ENCODE measurements around the gene GLT8D1.
"Not testable (repeated sequence)": the region's sequence is repeated elsewhere in the genome, so short reads cannot be mapped to it uniquely, and the experiment has no call there.

Gene GLT8D1

GRCh38 chr3:52685709-52686691 lies 19.6 kb downstream of the GLT8D1 start, which contains the start of the genes GNL3 and PBRM1:
Gene GNL3 (plus strand): TSS chr3:52686032. CDS start chr3:52686093, 61 bp downstream.
Gene PBRM1 (minus strand): TSS chr3:52685913.
- peak within 1 kb of the TSS; percentile 92 for H3K27ac ChIP-seq (ENCODE audit: low read depth, low read length)
- no peaks in the 10 kb centered on the region for H3K27me3 ChIP-seq (ENCODE audit: control insufficient read depth in 1 of 2, insufficient read depth in 2 of 2, low read length in 2 of 2)
- peak within 1 kb of the TSS; percentile 81 for H3K9ac ChIP-seq (ENCODE audit: low read length)
- peak within 1 kb of the TSS; percentile 83 to 97 for H3K4me3 ChIP-seq (ENCODE audit: low read depth in 1 of 2, low read length in 2 of 2)
- H3K9me3 ChIP-seq (ENCODE audit: low read length), result no peaks in the 10 kb centered on the region
- peaks cover 37% of the 10 kb centered on the region for H3K36me3 ChIP-seq (ENCODE audit: insufficient read depth, low read length)
- H3K4me1 ChIP-seq (ENCODE audit: insufficient read depth, low read length), result peaks cover 21% of the 10 kb centered on the region

GRCh38 chr3:52685285-52685708 lies 20.3 kb downstream of the GLT8D1 start:
- Histone ChIP-seq H3K4me3 (ENCODE audit: low read depth in 1 of 2, low read length in 2 of 2) (peak overlapping the region; percentile 78 to 83), H3K9me3 (ENCODE audit: low read length) (no peaks in the 10 kb centered on the region), H3K9ac (ENCODE audit: low read length) (peak overlapping the region; percentile 81), H3K36me3 (ENCODE audit: insufficient read depth, low read length) (peaks cover 31% of the 10 kb centered on the region), H3K27me3 (ENCODE audit: control insufficient read depth in 1 of 2, insufficient read depth in 2 of 2, low read length in 2 of 2) (no peaks in the 10 kb centered on the region), H3K4me1 (ENCODE audit: insufficient read depth, low read length) (peaks cover 21% of the 10 kb centered on the region), H3K27ac (ENCODE audit: low read depth, low read length) (peak overlapping the region; percentile 92)

GRCh38 chr3:52684184-52684583 lies 21.4 kb downstream of the GLT8D1 start:
- no peaks in the 10 kb centered on the region for H3K27me3 ChIP-seq (ENCODE audit: control insufficient read depth in 1 of 2, insufficient read depth in 2 of 2, low read length in 2 of 2)
- peaks cover 26% of the 10 kb centered on the region for H3K36me3 ChIP-seq (ENCODE audit: insufficient read depth, low read length)
- no peaks in the 10 kb centered on the region for H3K9me3 ChIP-seq (ENCODE audit: low read length)
- no peak overlapping the region for H3K9ac ChIP-seq (ENCODE audit: low read length)
- peak overlapping the region; percentile 92 for H3K27ac ChIP-seq (ENCODE audit: low read depth, low read length)
- peaks cover 21% of the 10 kb centered on the region for H3K4me1 ChIP-seq (ENCODE audit: insufficient read depth, low read length)
- H3K4me3 ChIP-seq (ENCODE audit: low read depth in 1 of 2, low read length in 2 of 2), result no peak overlapping the region

- Histone ChIP-seq H3K4me3 (ENCODE audit: low read depth in 1 of 2, low read length in 2 of 2) (no peak overlapping the region), H3K4me1 (ENCODE audit: insufficient read depth, low read length) (peaks cover 21% of the 10 kb centered on the region), H3K36me3 (ENCODE audit: insufficient read depth, low read length) (peaks cover 26% of the 10 kb centered on the region), H3K9me3 (ENCODE audit: low read length) (no peaks in the 10 kb centered on the region), H3K27ac (ENCODE audit: low read depth, low read length) (no peak overlapping the region), H3K27me3 (ENCODE audit: control insufficient read depth in 1 of 2, insufficient read depth in 2 of 2, low read length in 2 of 2) (no peaks in the 10 kb centered on the region), H3K9ac (ENCODE audit: low read length) (no peak overlapping the region)
Measured at GRCh38 chr3:52683611-52684010, 22.0 kb downstream of the GLT8D1 start.

GRCh38 chr3:52682016-52682415 lies 23.6 kb downstream of the GLT8D1 start:
- Histone ChIP-seq H3K9me3 (ENCODE audit: low read length) (no peaks in the 10 kb centered on the region), H3K36me3 (ENCODE audit: insufficient read depth, low read length) (peaks cover 27% of the 10 kb centered on the region), H3K4me3 (ENCODE audit: low read depth in 1 of 2, low read length in 2 of 2) (no peak overlapping the region), H3K4me1 (ENCODE audit: insufficient read depth, low read length) (peaks cover 19% of the 10 kb centered on the region), H3K27ac (ENCODE audit: low read depth, low read length) (no peak overlapping the region), H3K27me3 (ENCODE audit: control insufficient read depth in 1 of 2, insufficient read depth in 2 of 2, low read length in 2 of 2) (no peaks in the 10 kb centered on the region), H3K9ac (ENCODE audit: low read length) (no peak overlapping the region)

GRCh38 chr3:52681596-52681995 lies 24.0 kb downstream of the GLT8D1 start:
- peaks cover 14% of the 10 kb centered on the region for H3K4me1 ChIP-seq (ENCODE audit: insufficient read depth, low read length)
- no peak overlapping the region for H3K4me3 ChIP-seq (ENCODE audit: low read depth in 1 of 2, low read length in 2 of 2)
- H3K9me3 ChIP-seq (ENCODE audit: low read length), result no peaks in the 10 kb centered on the region
- no peak overlapping the region for H3K27ac ChIP-seq (ENCODE audit: low read depth, low read length)
- H3K36me3 ChIP-seq (ENCODE audit: insufficient read depth, low read length), result peaks cover 31% of the 10 kb centered on the region
- H3K9ac ChIP-seq (ENCODE audit: low read length), result no peak overlapping the region
- no peaks in the 10 kb centered on the region for H3K27me3 ChIP-seq (ENCODE audit: control insufficient read depth in 1 of 2, insufficient read depth in 2 of 2, low read length in 2 of 2)

- no peak overlapping the region for H3K4me3 ChIP-seq (ENCODE audit: low read depth in 1 of 2, low read length in 2 of 2)
- peaks cover 41% of the 10 kb centered on the region for H3K36me3 ChIP-seq (ENCODE audit: insufficient read depth, low read length)
- H3K27me3 ChIP-seq (ENCODE audit: control insufficient read depth in 1 of 2, insufficient read depth in 2 of 2, low read length in 2 of 2), result no peaks in the 10 kb centered on the region
- H3K9ac ChIP-seq (ENCODE audit: low read length), result no peak overlapping the region
- no peak overlapping the region for H3K27ac ChIP-seq (ENCODE audit: low read depth, low read length)
- H3K9me3 ChIP-seq (ENCODE audit: low read length), result no peaks in the 10 kb centered on the region
- peaks cover 9% of the 10 kb centered on the region for H3K4me1 ChIP-seq (ENCODE audit: insufficient read depth, low read length)
Measured at GRCh38 chr3:52679811-52680210, 25.8 kb downstream of the GLT8D1 start.

GRCh38 chr3:52679199-52679538 lies 26.4 kb downstream of the GLT8D1 start:
- Histone ChIP-seq H3K9me3 (ENCODE audit: low read length) (no peaks in the 10 kb centered on the region), H3K27ac (ENCODE audit: low read depth, low read length) (no peak overlapping the region), H3K4me3 (ENCODE audit: low read depth in 1 of 2, low read length in 2 of 2) (no peak overlapping the region), H3K9ac (ENCODE audit: low read length) (no peak overlapping the region), H3K36me3 (ENCODE audit: insufficient read depth, low read length) (peaks cover 42% of the 10 kb centered on the region), H3K4me1 (ENCODE audit: insufficient read depth, low read length) (peaks cover 3% of the 10 kb centered on the region), H3K27me3 (ENCODE audit: control insufficient read depth in 1 of 2, insufficient read depth in 2 of 2, low read length in 2 of 2) (no peaks in the 10 kb centered on the region)

GRCh38 chr3:52678265-52679198 lies 27.1 kb downstream of the GLT8D1 start:
- H3K9me3 ChIP-seq (ENCODE audit: low read length), result no peaks in the 10 kb centered on the region

GRCh38 chr3:52676201-52676600 lies 29.4 kb downstream of the GLT8D1 start:
- H3K9me3 ChIP-seq (ENCODE audit: low read length); H3K4me3 ChIP-seq (ENCODE audit: low read depth in 1 of 2, low read length in 2 of 2); H3K27ac ChIP-seq (ENCODE audit: low read depth, low read length); H3K9ac ChIP-seq (ENCODE audit: low read length); H3K27me3 ChIP-seq (ENCODE audit: control insufficient read depth in 1 of 2, insufficient read depth in 2 of 2, low read length in 2 of 2); H3K4me1 ChIP-seq (ENCODE audit: insufficient read depth, low read length): not testable (repeated sequence)
- H3K36me3 ChIP-seq (ENCODE audit: insufficient read depth, low read length), result peaks cover 51% of the 10 kb centered on the region

More at GRCh38 chr3:52678265-52679198, 27.1 kb downstream of the GLT8D1 start:
- no peak overlapping the region for H3K9ac ChIP-seq (ENCODE audit: low read length)
- no peaks in the 10 kb centered on the region for H3K27me3 ChIP-seq (ENCODE audit: control insufficient read depth in 1 of 2, insufficient read depth in 2 of 2, low read length in 2 of 2)
- H3K4me1 ChIP-seq (ENCODE audit: insufficient read depth, low read length), result no peaks in the 10 kb centered on the region
- no peak overlapping the region for H3K4me3 ChIP-seq (ENCODE audit: low read depth in 1 of 2, low read length in 2 of 2)
- no peak overlapping the region for H3K27ac ChIP-seq (ENCODE audit: low read depth, low read length)
- peaks cover 42% of the 10 kb centered on the region for H3K36me3 ChIP-seq (ENCODE audit: insufficient read depth, low read length)

- Histone ChIP-seq H3K27ac (ENCODE audit: low read depth, low read length) (no peak overlapping the region), H3K36me3 (ENCODE audit: insufficient read depth, low read length) (peaks cover 28% of the 10 kb centered on the region), H3K4me1 (ENCODE audit: insufficient read depth, low read length) (peaks cover 12% of the 10 kb centered on the region), H3K9me3 (ENCODE audit: low read length) (no peaks in the 10 kb centered on the region), H3K4me3 (ENCODE audit: low read depth in 1 of 2, low read length in 2 of 2) (no peak overlapping the region), H3K9ac (ENCODE audit: low read length) (no peak overlapping the region), H3K27me3 (ENCODE audit: control insufficient read depth in 1 of 2, insufficient read depth in 2 of 2, low read length in 2 of 2) (no peaks in the 10 kb centered on the region)
Measured at GRCh38 chr3:52671676-52672075, 33.9 kb downstream of the GLT8D1 start.
